ENCODE results near the gene NUP58.

Gene NUP58

DNA sequence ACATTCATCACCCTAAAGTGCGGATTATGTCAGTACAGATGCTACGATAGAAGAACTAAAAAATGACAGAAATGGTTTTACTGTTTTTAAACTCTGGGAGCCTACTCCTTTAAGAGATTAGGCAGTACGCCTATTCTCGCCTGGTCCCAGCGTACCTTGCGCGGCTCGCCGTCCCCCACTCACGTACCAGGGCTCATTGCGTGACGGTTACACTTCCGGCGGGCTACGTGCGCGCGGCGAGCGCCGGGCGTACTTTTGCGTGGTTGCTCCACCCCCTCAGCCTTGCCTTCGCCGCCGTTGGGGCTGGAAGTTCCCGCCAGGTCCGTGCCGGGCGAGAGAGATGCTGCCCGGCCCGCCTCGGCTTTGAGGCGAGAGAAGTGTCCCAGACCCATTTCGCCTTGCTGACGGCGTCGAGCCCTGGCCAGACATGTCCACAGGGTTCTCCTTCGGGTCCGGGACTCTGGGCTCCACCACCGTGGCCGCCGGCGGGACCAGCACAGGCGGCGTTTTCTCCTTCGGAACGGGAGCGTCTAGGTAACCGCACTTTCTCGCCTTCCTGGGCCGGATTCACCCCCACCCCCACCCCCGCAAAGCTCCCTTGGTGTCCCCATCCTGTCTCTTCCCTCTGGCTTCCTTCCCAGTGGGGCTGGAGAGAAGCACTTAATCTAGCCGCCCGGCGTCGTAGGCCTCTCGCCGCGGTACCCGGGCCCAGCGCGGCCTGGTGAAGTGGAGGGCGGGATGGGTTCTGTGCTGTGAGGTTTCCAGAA lies at the start of gene NUP58:
Gene NUP58 (plus strand): TSS at position 279 of the 767 bp plus-strand sequence. CDS start 149 bp downstream, at position 428.
- Mint-ChIP-seq H3K27me3 (peaks cover 17% of the 10 kb centered on the region), H3K4me1 (ENCODE audit: low read depth) (peaks cover 50% of the 10 kb centered on the region), H3K9me3 (no peaks in the 10 kb centered on the region), H3K27ac (peak within 1 kb of the TSS; percentile 86), H3K4me3 (peak within 1 kb of the TSS; percentile 95), H3K36me3 (ENCODE audit: low read depth) (peaks cover 36% of the 10 kb centered on the region)

DNA sequence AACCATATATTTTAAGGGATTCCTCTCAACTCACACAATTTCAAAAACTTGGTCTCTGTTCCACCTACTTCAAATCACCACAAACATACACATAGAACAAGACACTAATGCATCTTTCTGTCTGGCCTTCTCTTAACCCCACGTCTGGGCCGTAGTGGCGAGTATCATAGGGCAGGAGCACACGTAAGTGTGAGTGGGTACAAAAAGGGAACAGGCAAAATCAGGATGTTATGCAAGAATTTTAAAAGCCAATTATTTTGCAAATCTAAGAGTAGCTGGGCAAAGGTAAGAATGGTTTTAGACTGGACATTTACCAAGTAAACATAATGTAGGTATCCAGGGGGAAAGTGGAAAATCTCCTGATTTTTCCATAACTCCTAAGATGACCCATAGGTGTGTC lies 49.2 kb upstream of the NUP58 start:
- no peaks in the 10 kb centered on the region for H3K4me1 Mint-ChIP-seq (ENCODE audit: low read depth)
- no peak overlapping the region for H3K27ac Mint-ChIP-seq
- H3K4me3 Mint-ChIP-seq, result no peak overlapping the region
- H3K27me3 Mint-ChIP-seq, result no peaks in the 10 kb centered on the region
- H3K36me3 Mint-ChIP-seq (ENCODE audit: low read depth), result peaks cover 46% of the 10 kb centered on the region
- H3K9me3 Mint-ChIP-seq, result no peaks in the 10 kb centered on the region

DNA sequence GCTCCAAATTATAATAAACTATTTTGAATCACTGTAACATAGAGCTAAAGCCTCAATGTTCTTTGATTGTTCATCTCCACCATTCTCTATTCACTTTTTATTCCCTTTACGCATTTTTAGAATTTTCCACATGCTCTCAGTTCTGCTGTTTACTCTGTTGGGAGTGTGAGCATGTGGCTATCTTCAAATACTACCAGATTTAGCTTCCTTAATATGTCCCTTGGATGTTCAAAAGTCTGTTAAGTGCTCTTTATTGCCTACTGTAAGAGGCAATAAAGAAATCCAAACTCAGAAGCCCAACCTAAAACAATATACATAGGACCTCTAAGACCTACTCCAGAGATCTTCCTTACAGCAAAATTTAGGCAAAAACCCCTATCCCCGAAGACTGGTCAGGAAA lies 48.7 kb upstream of the NUP58 start:
- no peak overlapping the region for H3K27ac Mint-ChIP-seq
- no peaks in the 10 kb centered on the region for H3K9me3 Mint-ChIP-seq
- H3K4me3 Mint-ChIP-seq, result no peak overlapping the region
- H3K4me1 Mint-ChIP-seq (ENCODE audit: low read depth), result no peaks in the 10 kb centered on the region
- no peaks in the 10 kb centered on the region for H3K27me3 Mint-ChIP-seq
- peaks cover 52% of the 10 kb centered on the region for H3K36me3 Mint-ChIP-seq (ENCODE audit: low read depth)

DNA sequence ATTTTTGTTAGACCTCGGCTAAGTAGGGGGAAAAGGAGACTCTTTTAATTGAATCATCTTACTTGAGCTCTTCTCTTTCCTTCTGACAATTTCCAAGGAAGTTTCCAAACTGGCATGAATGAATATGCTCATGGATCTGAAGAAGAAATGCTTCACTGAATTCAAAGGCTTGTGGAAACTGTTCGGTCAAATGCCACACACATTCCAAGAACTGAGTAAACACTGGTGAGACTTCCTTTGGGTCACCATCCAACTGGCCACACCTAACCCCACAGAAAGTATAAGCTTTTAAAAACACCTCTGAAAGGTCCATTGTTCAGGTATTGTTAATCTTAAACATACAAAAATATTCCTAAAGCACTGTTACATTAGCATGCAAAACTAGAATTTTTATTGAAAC lies 47.7 kb upstream of the NUP58 start:
- H3K36me3 Mint-ChIP-seq (ENCODE audit: low read depth), result peaks cover 52% of the 10 kb centered on the region
- peak overlapping the region; percentile 32 for H3K27ac Mint-ChIP-seq
- H3K27me3 Mint-ChIP-seq, result no peaks in the 10 kb centered on the region
- H3K9me3 Mint-ChIP-seq, result no peaks in the 10 kb centered on the region
- H3K4me1 Mint-ChIP-seq (ENCODE audit: low read depth), result no peaks in the 10 kb centered on the region
- H3K4me3 Mint-ChIP-seq, result no peak overlapping the region

- no peaks in the 10 kb centered on the region for H3K27me3 Mint-ChIP-seq
- no peak overlapping the region for H3K27ac Mint-ChIP-seq
- peaks cover 40% of the 10 kb centered on the region for H3K36me3 Mint-ChIP-seq (ENCODE audit: low read depth)
- H3K4me1 Mint-ChIP-seq (ENCODE audit: low read depth), result no peaks in the 10 kb centered on the region
- H3K9me3 Mint-ChIP-seq, result no peaks in the 10 kb centered on the region
- no peak overlapping the region for H3K4me3 Mint-ChIP-seq
Observed at GRCh38 chr13:25262261-25262660, 39.2 kb upstream of the NUP58 start.

- Mint-ChIP-seq H3K36me3 (ENCODE audit: low read depth) (peaks cover 33% of the 10 kb centered on the region), H3K27ac (no peak overlapping the region)
Observed at GRCh38 chr13:25266706-25267105, 34.7 kb upstream of the NUP58 start.

DNA sequence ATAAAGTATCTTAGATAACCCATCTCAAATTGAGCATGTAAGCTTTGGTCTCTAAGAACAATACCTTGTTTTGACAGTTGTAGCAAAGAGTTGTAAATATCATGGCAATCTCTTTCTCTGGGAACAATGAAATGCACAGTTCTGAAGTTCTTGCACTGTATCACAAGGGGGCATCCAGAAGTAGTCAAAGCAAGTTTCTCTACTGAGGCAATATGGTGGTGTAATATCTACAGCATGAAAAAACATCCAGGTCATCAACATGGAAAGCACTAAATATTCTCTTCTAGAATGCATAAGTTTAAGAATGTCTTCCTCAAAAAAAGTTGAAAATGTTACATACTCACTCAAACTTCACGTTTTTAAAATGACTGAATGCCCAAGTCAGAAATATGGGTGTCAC lies 33.7 kb upstream of the NUP58 start:
- Mint-ChIP-seq H3K4me3 (no peak overlapping the region), H3K36me3 (ENCODE audit: low read depth) (peaks cover 39% of the 10 kb centered on the region), H3K4me1 (ENCODE audit: low read depth) (no peaks in the 10 kb centered on the region), H3K27me3 (no peaks in the 10 kb centered on the region), H3K27ac (no peak overlapping the region), H3K9me3 (no peaks in the 10 kb centered on the region)

More at GRCh38 chr13:25266706-25267105, 34.7 kb upstream of the NUP58 start:
- H3K9me3 Mint-ChIP-seq, result no peaks in the 10 kb centered on the region
- no peaks in the 10 kb centered on the region for H3K4me1 Mint-ChIP-seq (ENCODE audit: low read depth)
- no peak overlapping the region for H3K4me3 Mint-ChIP-seq
- H3K27me3 Mint-ChIP-seq, result no peaks in the 10 kb centered on the region

GRCh38 chr13:25268561-25268960 lies 32.9 kb upstream of the NUP58 start:
- Mint-ChIP-seq H3K4me1 (ENCODE audit: low read depth) (no peaks in the 10 kb centered on the region), H3K36me3 (ENCODE audit: low read depth) (peaks cover 39% of the 10 kb centered on the region), H3K27ac (no peak overlapping the region), H3K4me3 (no peak overlapping the region), H3K9me3 (no peaks in the 10 kb centered on the region), H3K27me3 (no peaks in the 10 kb centered on the region)

GRCh38 chr13:25276748-25277147 lies 24.7 kb upstream of the NUP58 start:
- Mint-ChIP-seq H3K4me3 (no peak overlapping the region), H3K36me3 (ENCODE audit: low read depth) (peaks cover 11% of the 10 kb centered on the region), H3K9me3 (no peaks in the 10 kb centered on the region), H3K27ac (peak overlapping the region; percentile 9), H3K4me1 (ENCODE audit: low read depth) (peaks cover 55% of the 10 kb centered on the region), H3K27me3 (no peaks in the 10 kb centered on the region)

GRCh38 chr13:25280396-25280795 lies 21.0 kb upstream of the NUP58 start:
- H3K27me3 Mint-ChIP-seq, result no peaks in the 10 kb centered on the region
- no peak overlapping the region for H3K4me3 Mint-ChIP-seq
- peaks cover 87% of the 10 kb centered on the region for H3K4me1 Mint-ChIP-seq (ENCODE audit: low read depth)
- H3K36me3 Mint-ChIP-seq (ENCODE audit: low read depth), result peaks cover 5% of the 10 kb centered on the region
- peak overlapping the region; percentile 72 for H3K27ac Mint-ChIP-seq
- H3K9me3 Mint-ChIP-seq, result no peaks in the 10 kb centered on the region

DNA sequence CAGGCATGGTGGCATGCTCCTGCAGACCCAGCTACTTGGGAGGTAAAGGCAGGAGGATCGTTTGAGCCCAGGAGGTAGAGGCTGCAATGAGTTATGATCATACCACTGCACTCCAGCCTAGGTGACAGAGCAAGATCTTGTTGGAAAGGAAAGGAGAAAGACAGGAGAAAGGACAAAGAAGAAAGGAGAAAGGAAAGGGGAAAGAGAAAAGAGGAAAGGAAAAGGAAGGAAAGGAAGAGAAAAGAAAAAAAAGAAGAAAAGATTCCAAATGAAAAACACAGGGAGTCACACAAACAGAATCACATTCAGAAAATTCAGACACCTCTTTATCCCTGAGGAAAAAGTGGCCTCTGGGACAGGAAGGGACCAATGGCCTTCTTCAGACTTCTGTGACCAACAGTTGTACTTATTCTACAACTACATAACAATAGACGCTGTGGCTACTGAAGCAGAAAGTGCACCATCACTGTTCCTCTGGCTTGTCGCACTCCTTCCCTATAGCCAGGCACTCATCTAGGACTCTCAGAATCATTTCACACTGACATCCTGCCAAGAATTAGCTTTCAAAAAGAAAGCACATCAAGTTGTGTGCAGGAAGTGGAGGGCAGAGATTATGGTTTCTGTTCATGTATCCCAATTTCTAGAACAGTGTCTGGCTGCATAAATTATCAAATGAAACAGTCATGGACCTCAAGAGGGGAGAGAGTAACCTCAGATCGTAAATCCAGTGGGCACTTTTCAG lies 20.1 kb upstream of the NUP58 start:
- peaks cover 7% of the 10 kb centered on the region for H3K36me3 Mint-ChIP-seq (ENCODE audit: low read depth)
- H3K9me3 Mint-ChIP-seq, result no peaks in the 10 kb centered on the region
- H3K27ac Mint-ChIP-seq, result peak overlapping the region; percentile 87
- H3K4me3 Mint-ChIP-seq, result peak overlapping the region; percentile 54
- H3K27me3 Mint-ChIP-seq, result no peaks in the 10 kb centered on the region
- peaks cover 89% of the 10 kb centered on the region for H3K4me1 Mint-ChIP-seq (ENCODE audit: low read depth)

DNA sequence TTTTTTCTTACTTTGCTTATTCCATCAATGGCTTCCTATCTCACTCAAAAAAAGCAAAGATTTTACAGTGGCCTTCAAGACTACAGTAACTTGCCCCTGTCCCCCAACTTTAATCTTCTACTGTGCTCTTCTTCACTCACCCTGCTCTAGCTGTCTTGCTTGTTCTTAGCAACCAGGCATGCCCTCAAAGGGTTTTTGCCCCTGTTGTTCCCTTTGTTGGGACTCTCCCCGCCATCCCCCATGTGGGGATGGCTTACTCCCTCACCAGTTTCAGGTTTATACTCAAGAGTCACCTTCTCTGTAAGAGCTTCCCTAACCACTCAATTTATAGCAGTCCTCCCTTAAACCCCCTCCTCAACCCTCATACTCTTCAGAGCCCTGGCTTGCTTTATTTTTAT lies 19.5 kb upstream of the NUP58 start:
- no peaks in the 10 kb centered on the region for H3K27me3 Mint-ChIP-seq
- peaks cover 86% of the 10 kb centered on the region for H3K4me1 Mint-ChIP-seq (ENCODE audit: low read depth)
- peak overlapping the region; percentile 54 for H3K4me3 Mint-ChIP-seq
- peaks cover 9% of the 10 kb centered on the region for H3K36me3 Mint-ChIP-seq (ENCODE audit: low read depth)
- H3K27ac Mint-ChIP-seq, result peak overlapping the region; percentile 87
- H3K9me3 Mint-ChIP-seq, result no peaks in the 10 kb centered on the region

DNA sequence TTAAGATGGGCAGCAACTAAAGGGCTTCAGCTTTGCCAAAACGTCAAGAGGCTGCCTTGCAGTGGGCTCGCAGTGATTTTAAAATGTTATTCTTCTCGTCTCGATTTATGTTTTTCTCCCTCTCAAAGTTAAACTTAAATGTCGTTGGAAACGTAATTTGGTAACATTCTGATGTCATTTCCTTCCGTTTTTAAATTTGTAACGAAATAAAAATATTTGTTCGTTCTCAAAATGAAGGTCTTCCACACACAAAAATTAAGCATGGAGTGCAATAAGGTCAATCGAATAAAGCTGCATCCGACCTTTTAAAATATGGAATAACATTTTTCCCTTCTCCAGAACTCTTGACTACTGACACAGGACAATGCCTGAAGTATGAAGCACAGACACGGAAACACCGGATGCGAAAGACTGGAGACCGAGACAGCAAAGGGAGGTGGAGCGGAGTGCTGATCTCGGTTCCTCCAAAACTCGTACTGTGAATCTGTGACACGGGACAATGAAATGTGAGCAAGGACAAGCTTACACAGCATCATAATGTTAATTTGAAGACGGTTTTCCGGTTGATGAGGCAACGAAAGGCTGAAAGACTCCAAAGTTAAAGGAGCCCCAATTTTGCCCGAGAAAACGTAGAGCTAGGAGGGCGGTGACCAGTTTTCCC lies 15.0 kb upstream of the NUP58 start:
- Mint-ChIP-seq H3K36me3 (ENCODE audit: low read depth) (peaks cover 4% of the 10 kb centered on the region), H3K27me3 (peaks cover 16% of the 10 kb centered on the region), H3K4me3 (peak overlapping the region; percentile 90), H3K27ac (peak overlapping the region; percentile 90), H3K4me1 (ENCODE audit: low read depth) (peaks cover 49% of the 10 kb centered on the region), H3K9me3 (no peaks in the 10 kb centered on the region)

DNA sequence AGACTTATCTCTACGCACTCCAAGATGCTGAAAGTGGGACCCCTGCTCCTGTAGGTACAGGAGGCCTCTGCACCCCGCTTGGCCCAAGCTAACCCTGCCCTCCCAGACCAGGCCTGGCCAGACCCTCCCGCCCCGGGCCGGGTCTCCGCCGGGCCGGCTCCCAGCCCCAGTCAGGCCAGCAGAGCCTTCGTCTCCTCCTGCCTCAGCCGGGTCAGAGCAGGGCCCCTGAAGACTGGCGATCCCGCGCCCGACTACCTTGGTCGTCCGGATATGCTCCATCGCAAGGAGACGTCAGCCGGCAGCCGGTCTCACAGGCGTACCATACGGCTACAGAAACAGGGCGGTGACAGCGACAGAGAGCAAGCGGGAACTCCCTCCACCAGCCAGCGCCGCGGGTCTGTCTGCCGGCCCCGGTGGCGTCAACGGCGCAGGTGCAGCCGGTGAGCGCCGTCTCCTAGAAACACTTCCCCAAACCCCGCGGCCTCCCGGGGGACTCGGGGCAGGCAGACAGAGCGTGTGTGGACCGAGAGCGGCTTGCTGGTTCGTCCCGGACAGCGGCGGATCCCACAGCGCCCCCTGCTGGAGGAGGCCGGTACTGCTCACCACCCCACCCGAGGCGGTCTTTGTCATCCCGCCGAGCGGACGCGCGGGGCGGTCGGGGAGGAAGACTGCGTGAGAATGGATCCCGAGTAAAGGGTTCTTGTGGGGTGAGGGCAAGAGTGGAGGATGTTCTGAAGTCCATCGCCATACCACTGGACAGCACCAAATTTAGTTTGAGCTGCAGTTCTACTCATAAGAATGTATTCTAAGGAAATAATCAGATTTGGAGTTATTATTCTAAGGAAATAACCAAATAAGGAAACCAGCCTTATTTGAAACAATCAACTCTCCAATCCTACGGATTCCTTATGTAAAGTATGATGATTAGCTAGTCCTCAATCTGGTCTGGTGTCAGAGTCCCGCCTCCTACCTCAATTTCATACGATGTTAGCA lies 14.2 kb upstream of the NUP58 start, which contains the start of gene MTMR6:
Gene MTMR6 (minus strand): TSS at position 520 of the 993 bp plus-strand sequence. CDS start 241 bp downstream, at position 279.
- H3K4me1 Mint-ChIP-seq (ENCODE audit: low read depth), result peaks cover 41% of the 10 kb centered on the region

More for the DNA sequence above, 14.2 kb upstream of the NUP58 start, which contains the start of gene MTMR6:
- Mint-ChIP-seq H3K27me3 (peaks cover 17% of the 10 kb centered on the region), H3K9me3 (no peaks in the 10 kb centered on the region), H3K27ac (peak within 1 kb of the TSS; percentile 91), H3K4me3 (peak within 1 kb of the TSS; percentile 90), H3K36me3 (ENCODE audit: low read depth) (peaks cover 4% of the 10 kb centered on the region)

All from stimulated activated naive CD8-positive, alpha-beta T cell treated with anti-CD3 and anti-CD28 coated beads, Interleukin-15, Interleukin-2, amounts not matched to agents 100 ng/mL and 50 ng/mL, for 24 hours (primary cell).